HepG2 (cell line): ENCODE measurements around the gene IWS1. TPM values are rescaled to one million over a fixed set of nuclear protein-coding genes. Genes with fewer than 3 reads are reported as not detected.

ENCODE experiments used
- CHD2 ChIP-seq: IDR thresholded peaks from 2 replicates; pipeline ENCODE4 v1.6.1; 2011; ENCODE audit warnings: low read depth, low read length, improper control_type of control experiment
- ESRRA ChIP-seq: sonication (generic); formaldehyde crosslinking; IDR thresholded peaks from 2 replicates; pipeline ENCODE4 v1.5.1; 2020; ENCODE audit warnings: mild to moderate bottlenecking, low read depth, missing genetic modification reagents
- FOSL1 ChIP-seq: sonication (generic); formaldehyde crosslinking; IDR thresholded peaks from 2 replicates; pipeline ENCODE4 v1.9.0; 2021; ENCODE audit warnings: missing genetic modification reagents, borderline replicate concordance
- FOXO4 ChIP-seq: sonication (generic); formaldehyde crosslinking; conservative IDR thresholded peaks from 2 replicates; pipeline ENCODE4 v1.8.1; 2023; ENCODE audit warnings: missing genetic modification reagents
- LBX2 ChIP-seq: sonication (generic); formaldehyde crosslinking; IDR thresholded peaks from 2 replicates; pipeline ENCODE4 v1.5.0; 2020; ENCODE audit warnings: missing genetic modification reagents, mild to moderate bottlenecking, borderline replicate concordance
- NKX3-1 ChIP-seq: sonication (generic); formaldehyde crosslinking; IDR thresholded peaks from 2 replicates; pipeline ENCODE4 v1.5.0; 2020; ENCODE audit warnings: missing genetic modification reagents
- NR2F2 ChIP-seq: IDR thresholded peaks from 2 replicates; pipeline ENCODE4 v1.6.1; 2012; ENCODE audit warnings: low read depth, inconsistent platforms, borderline replicate concordance
- PRMT3 ChIP-seq: sonication (generic); formaldehyde crosslinking; IDR thresholded peaks from 2 replicates; pipeline ENCODE4 v1.8.1; 2022; ENCODE audit warnings: low read depth, mild to moderate bottlenecking, moderate library complexity, missing genetic modification reagents, borderline replicate concordance
- RBFOX2 ChIP-seq: fragments of 200-400 bp; formaldehyde crosslinking; IDR thresholded peaks from 2 replicates; pipeline ENCODE4 v1.6.1; 2017; ENCODE audit warnings: low read depth, mild to moderate bottlenecking, low read length
- SNAPC5 ChIP-seq: sonication (generic); formaldehyde crosslinking; IDR thresholded peaks from 2 replicates; pipeline ENCODE4 v1.8.1; 2023; ENCODE audit warnings: mild to moderate bottlenecking, missing genetic modification reagents, borderline replicate concordance
- SP1 ChIP-seq, 2 experiments: fragments of 450-650 bp in 1 of 2; sonication (generic) in 1 of 2; formaldehyde crosslinking in 1 of 2; IDR thresholded peaks; 2 replicates each; pipeline versions ENCODE4 v1.4.0 to v1.6.1; 2016 to 2020; ENCODE audit warnings: missing genetic modification reagents in 1 of 2
- TRAFD1 ChIP-seq: sonication (generic); formaldehyde crosslinking; IDR thresholded peaks from 2 replicates; pipeline ENCODE4 v1.5.1; 2020; ENCODE audit warnings: missing genetic modification reagents, mild to moderate bottlenecking, borderline replicate concordance
- UBTF ChIP-seq: sonication (generic); formaldehyde crosslinking; IDR thresholded peaks from 2 replicates; pipeline ENCODE4 v1.4.0; 2020; ENCODE audit warnings: mild to moderate bottlenecking, missing genetic modification reagents
- ZBTB3 ChIP-seq: sonication (generic); formaldehyde crosslinking; IDR thresholded peaks from 2 replicates; pipeline ENCODE4 v1.4.0; 2020; ENCODE audit warnings: low read depth, mild to moderate bottlenecking, moderate library complexity, missing genetic modification reagents, borderline replicate concordance
- ZBTB7B ChIP-seq: sonication (generic); formaldehyde crosslinking; IDR thresholded peaks from 2 replicates; pipeline ENCODE4 v1.4.0; 2020; ENCODE audit warnings: missing genetic modification reagents
- ZNF614 ChIP-seq: IDR thresholded peaks from 2 replicates; pipeline ENCODE4 v1.6.1; 2018; ENCODE audit warnings: missing biosample characterization, missing genetic modification reagents, inconsistent platforms, borderline replicate concordance
- ZNF710 ChIP-seq: sonication (generic); formaldehyde crosslinking; IDR thresholded peaks from 2 replicates; pipeline ENCODE4 v1.5.0; 2020; ENCODE audit warnings: mild to moderate bottlenecking, missing genetic modification reagents, borderline replicate concordance
- ZNF746 ChIP-seq: sonication (generic); formaldehyde crosslinking; IDR thresholded peaks from 2 replicates; pipeline ENCODE4 v1.8.0; 2022; ENCODE audit warnings: mild to moderate bottlenecking, missing genetic modification reagents
- ZNF781 ChIP-seq: sonication (generic); formaldehyde crosslinking; IDR thresholded peaks from 2 replicates; pipeline ENCODE4 v1.5.1; 2020; ENCODE audit warnings: borderline replicate concordance, mild to moderate bottlenecking, missing genetic modification reagents; ENCODE audit errors: not compliant biosample characterization
- polyA plus RNA-seq, 8 experiments: library from polyadenylated mRNA; depleted of rRNA in 3 of 8; stranded (reverse) in 7 of 8; unstranded in 1 of 8; fragments of >200 nt; fragmentation: Illumina TruSeq in 4 of 8; extraction: Trizol in 4 of 8; gene quantifications; 2 replicates each; pipeline versions ENCODE4 v1.2.1 to v1.2.3, GENCODE V29; 2011 to 2016; ENCODE audit warnings: low read depth in 4 of 8, missing spikeins in 1 of 8, mixed read lengths in 1 of 8; ENCODE audit not compliant: insufficient read depth in 1 of 8
- total RNA-seq, 5 experiments: library from RNA; depleted of rRNA; stranded (reverse); fragments of >200 nt; fragmentation: Illumina TruSeq; extraction: Trizol; gene quantifications; 2 replicates each; pipeline ENCODE4 v1.2.3, GENCODE V29; 2016; ENCODE audit warnings: low read depth in 1 of 5

The IWS1 gene
- total and polyA plus RNA-seq, 2 of the 13 experiments (the other 11 are each of a cell fraction or from before 2014, with no cell fraction given) = 28.9 to 62.3 TPM

- TF ChIP-seq ZNF781 (CRISPR knock-in tag) (no peak), SNAPC5 (0 out of 2 replicates have a peak, but pooled peaks have one; percentile 51), UBTF (no peak), FOSL1 (no peak), LBX2 (CRISPR knock-in tag) (no peak), NKX3-1 (CRISPR knock-in tag) (no peak), CHD2 (no peak), TRAFD1 (CRISPR knock-in tag) (no peak), FOXO4 (CRISPR knock-in tag) (no peak), ZBTB7B (no peak), ZNF710 (CRISPR knock-in tag) (no peak), ESRRA (CRISPR knock-in tag) (no peak), PRMT3 (no peak), ZNF746 (CRISPR knock-in tag) (no peak), SP1 (IDR thresholded peaks at IDR 0.05) (no peak), SP1 (CRISPR knock-in tag; IDR thresholded peaks at IDR 0.05) (no peak), RBFOX2 (0 out of 2 replicates have a peak, but pooled peaks have one; percentile 5), NR2F2 (no peak), ZBTB3 (no peak), ZNF614 (CRISPR knock-in tag) (no peak)
Observed at GRCh38 chr2:127455566-127456493, 70.5 kb downstream of the IWS1 start (continued).
